GM12878 (cell line): ENCODE measurements around the gene NCKAP5. TPM values are rescaled to one million over a fixed set of nuclear protein-coding genes. Genes with fewer than 3 reads are reported as not detected.

Experiments used
- ATAC-seq: fragments of 200-7000 bp; cut with Tn5 transposase; 3 replicates; pipeline ENCODE4 v1.9.1; 2020; ENCODE audit warnings: mild to moderate bottlenecking, moderate library complexity
- BruUV-seq: library from RNA; stranded (reverse); fragments of 400-500 nt; replicated peaks from 2 replicates; lab custom pipeline; 2021; lab: Mats Ljungman, UMichigan
- CTCF ChIA-PET: fragments of 300-600 bp; sonication (Branson Sonifier 250); formaldehyde crosslinking; extraction: SDS; loops from one replicate; lab custom pipeline; 2021; ENCODE audit warnings: inconsistent platforms; lab: Yijun Ruan, JAX
- POLR2A ChIA-PET: fragments of 350-600 bp; formaldehyde crosslinking; extraction: SDS; loops from one replicate; lab custom pipeline; 2021; ENCODE audit warnings: inconsistent platforms; lab: Charles Lee
- RAD21 ChIA-PET: fragments of 300-600 bp; sonication (Branson Sonifier 250); formaldehyde crosslinking; loops from one replicate; lab custom pipeline; 2023; ENCODE audit warnings: antibody characterized with exemption; ENCODE audit not compliant: unreplicated experiment; lab: Charles Lee
- SMC1A ChIA-PET: fragments of 300-600 bp; sonication (Branson Sonifier 250); formaldehyde crosslinking; loops from one replicate; lab custom pipeline; 2023; ENCODE audit not compliant: unreplicated experiment, uncharacterized antibody; lab: Charles Lee
- DNase-seq: peaks from one replicate; pipeline ENCODE4 v3.0.0-alpha.2; 2011; ENCODE audit warnings: low read depth, low spot score
- FAIRE-seq: peaks from 3 replicates; lab custom pipeline; 2011; peaks lifted over from hg19 to GRCh38; lab: Jason Lieb, UNC
- H2AFZ ChIP-seq: 2 replicates; pipeline ENCODE4 v1.6.0; 2011; ENCODE audit warnings: low read depth, low read length, control low read depth; ENCODE audit not compliant: control insufficient read depth
- H3K27ac ChIP-seq: 2 replicates; pipeline ENCODE4 v1.5.1; 2011; ENCODE audit warnings: control low read depth; ENCODE audit not compliant: control insufficient read depth, insufficient read depth
- H3K27me3 ChIP-seq, 2 experiments: replicated peaks in 1 of 2; 2 replicates each; pipeline versions ENCODE4 v1.6.0 to v1.6.1; 2011; ENCODE audit warnings: low read length in 1 of 2; ENCODE audit not compliant: control insufficient read depth in 2 of 2, insufficient read depth in 2 of 2
- H3K36me3 ChIP-seq, 2 experiments: 2 replicates each; pipeline ENCODE4 v1.5.1; 2011; ENCODE audit warnings: low read length in 1 of 2; ENCODE audit not compliant: control insufficient read depth in 2 of 2, insufficient read depth in 2 of 2
- H3K4me1 ChIP-seq: 2 replicates; pipeline ENCODE4 v1.6.1; 2011; ENCODE audit warnings: mild to moderate bottlenecking, low read length, moderate library complexity, mixed read lengths; ENCODE audit not compliant: control insufficient read depth, insufficient read depth
- H3K4me2 ChIP-seq: 2 replicates; pipeline ENCODE4 v1.6.0; 2011; ENCODE audit warnings: control low read depth; ENCODE audit not compliant: control insufficient read depth, insufficient read depth
- H3K4me3 ChIP-seq: fragments of 200-600 bp; sonication (generic); 2 replicates; pipeline ENCODE4 v1.5.1; 2016
- H3K79me2 ChIP-seq: 2 replicates; pipeline ENCODE4 v1.6.0; 2011; ENCODE audit warnings: low read length; ENCODE audit not compliant: control insufficient read depth, insufficient read depth
- H3K9ac ChIP-seq: 2 replicates; pipeline ENCODE4 v1.8.0; 2011; ENCODE audit warnings: low read length, control low read depth, mixed read lengths; ENCODE audit not compliant: control insufficient read depth, insufficient read depth
- H3K9me3 ChIP-seq: replicated peaks from 3 replicates; pipeline ENCODE4 v1.5.1; 2011; ENCODE audit warnings: mild to moderate bottlenecking, low read length; ENCODE audit not compliant: control insufficient read depth, insufficient read depth
- H4K20me1 ChIP-seq: 2 replicates; pipeline ENCODE4 v1.6.0; 2011; ENCODE audit not compliant: control insufficient read depth, insufficient read depth
- BCL11A ChIP-seq: IDR thresholded peaks from 2 replicates; pipeline ENCODE4 v1.6.1; 2011; ENCODE audit warnings: low read depth, low read length
- ETV6 ChIP-seq, 2 experiments: fragments of 450-650 bp in 1 of 2; IDR thresholded peaks in 1 of 2; conservative IDR thresholded peaks in 1 of 2; 2 replicates each; pipeline ENCODE4 v1.6.1; 2014; ENCODE audit warnings: antibody characterized with exemption in 1 of 2, borderline replicate concordance in 1 of 2, low read depth in 1 of 2, mild to moderate bottlenecking in 1 of 2, moderate library complexity in 1 of 2
- KDM1A ChIP-seq: fragments of 200-600 bp; sonication (generic); IDR thresholded peaks from 2 replicates; pipeline ENCODE4 v1.6.1; 2016; ENCODE audit warnings: borderline replicate concordance
- MXI1 ChIP-seq: fragments of 150-350 bp; IDR thresholded peaks from 2 replicates; pipeline ENCODE4 v1.6.1; 2011; ENCODE audit warnings: low read depth, mild to moderate bottlenecking, inconsistent platforms, low read length, improper control_type of control experiment
- NFYB ChIP-seq: IDR thresholded peaks from 2 replicates; pipeline ENCODE4 v1.6.1; 2011; ENCODE audit warnings: low read depth, mild to moderate bottlenecking, low read length, improper control_type of control experiment, moderate library complexity; ENCODE audit not compliant: insufficient read depth
- PAX5 ChIP-seq: IDR thresholded peaks from 2 replicates; pipeline ENCODE4 v1.6.1; 2011; ENCODE audit warnings: low read depth, low read length, borderline replicate concordance
- POLR2AphosphoS2 ChIP-seq: IDR thresholded peaks from 2 replicates; pipeline ENCODE4 v1.6.1; 2011; ENCODE audit warnings: low read depth, mild to moderate bottlenecking, low read length, improper control_type of control experiment, moderate library complexity
- RELB ChIP-seq: fragments of 450-650 bp; IDR thresholded peaks from 2 replicates; pipeline ENCODE4 v1.6.1; 2017; ENCODE audit warnings: low read depth, mild to moderate bottlenecking, moderate library complexity
- STAT1 ChIP-seq: fragments of 450-650 bp; conservative IDR thresholded peaks from 2 replicates; pipeline ENCODE4 v1.6.1; 2014; ENCODE audit warnings: antibody characterized with exemption, mild to moderate bottlenecking
- ZBED1 ChIP-seq: IDR thresholded peaks from 2 replicates; pipeline ENCODE4 v1.6.1; 2016; ENCODE audit warnings: borderline replicate concordance
- WGBS: methylation state at CpG from one replicate; pipeline ENCODE4 v1.1.6; 2016; ENCODE audit warnings: low lambda C conversion rate; ENCODE audit not compliant: insufficient replicate concordance, insufficient coverage; ENCODE audit errors: missing lambda C conversion rate; 5-methylcytosine and 5-hydroxymethylcytosine counted together
- in situ Hi-C: fragments of 300-500 bp; cut with MboI; formaldehyde crosslinking; loops from 9 replicates; pipeline ENCODE4 v1.14.3; 2018; ENCODE audit warnings: mixed read lengths
- intact Hi-C: fragments of 100-400 bp; cut with micrococcal nuclease; formaldehyde crosslinking; loops from one replicate; pipeline ENCODE4 v1.14.2; 2022; ENCODE audit not compliant: unreplicated experiment
- polyA plus RNA-seq, 11 experiments: library from polyadenylated mRNA; depleted of rRNA in 4 of 11; unstranded in 6 of 11; stranded (reverse) in 5 of 11; fragments of >200 nt; fragmentation: Nextera tagmentation in 4 of 11; fragmentation: Illumina TruSeq in 1 of 11; extraction: Ambion mirVana in 4 of 11; extraction: Trizol in 1 of 11; gene quantifications; 1 replicate in 1 of 11; 2 replicates in 10 of 11; pipeline versions ENCODE4 v1.2.1 to v1.2.3, GENCODE V29; 2011 to 2016; ENCODE audit warnings: inconsistent platforms in 2 of 11, missing spikeins in 2 of 11, low read depth in 1 of 11
- total RNA-seq, 4 experiments: library from RNA; depleted of rRNA in 3 of 4; stranded (reverse); fragments of >200 nt in 3 of 4; fragmentation: Illumina TruSeq in 1 of 4; extraction: Trizol in 1 of 4; gene quantifications; 2 replicates each; pipeline versions ENCODE4 v1.2.1 to v1.2.3, GENCODE V29; 2013 to 2021

The NCKAP5 gene
- total and polyA plus RNA-seq, 10 of the 15 experiments (the other 5 are each of a cell fraction or from before 2014, with no cell fraction given): 0.06 to 0.44 (median 0.16) TPM

- Histone ChIP-seq H3K79me2 (no peaks in the 10 kb centered on the region), H3K9me3 (no peaks in the 10 kb centered on the region), H3K4me3 (no peak overlapping the region), H3K4me2 (no peak overlapping the region), H3K27me3 (no peaks in the 10 kb centered on the region), H3K9ac (no peak overlapping the region), H3K4me1 (no peaks in the 10 kb centered on the region), H3K27ac (no peak overlapping the region), H3K36me3 (no peaks in the 10 kb centered on the region), H4K20me1 (no peaks in the 10 kb centered on the region), H2AFZ (no peak overlapping the region)
- CTCF ChIA-PET: interaction anchor here (2.0 kb wide), 1 partner anchor 15 kb away, joined by 7 read pairs; no protein-coding TSS in a partner anchor
- POLR2A ChIA-PET: interaction anchor here (0.7 to 1.4 kb wide), 4 partner anchors 10 to 30 kb away, joined by 3 to 6 read pairs (median 5); no protein-coding TSS in a partner anchor
- ATAC-seq (no peak), DNase-seq (no peak), FAIRE-seq (no peak)
- TF ChIP-seq NFYB: no peak
- TF ChIP-seq KDM1A: no peak
- BruUV-seq: no TSS peak
- in situ Hi-C loops: no loop called here
- intact Hi-C loops: no loop called here
- WGBS: 0% methylated on average over 2 of the region's 2 CpGs
- RAD21 ChIA-PET: interaction anchor here (1.2 kb wide), 1 partner anchor 11 kb away, joined by 4 read pairs; no protein-coding TSS in a partner anchor
- SMC1A ChIA-PET: interaction anchor here (0.9 to 3.1 kb wide), 6 partner anchors 9 to 207 kb away, joined by 3 to 19 read pairs (median 3); no protein-coding TSS in a partner anchor
Measured at GRCh38 chr2:132772340-132772739, 795.9 kb downstream of the NCKAP5 start.

- no peak for ATAC-seq
- intact Hi-C loops: loop anchor here (2.0 kb wide), 1 partner anchor 20 kb away; no protein-coding TSS in a partner anchor
- no peak for TF ChIP-seq MXI1
- no peak for TF ChIP-seq ZBED1
- TF ChIP-seq ETV6 (conservative IDR thresholded peaks at IDR 0.05 in 1 of 2, IDR thresholded peaks at IDR 0.05 in 1 of 2; ENCODE audit: borderline replicate concordance in 1 of 2, low read depth in 1 of 2): no peak
- no peak for TF ChIP-seq BCL11A
- no peak for TF ChIP-seq STAT1
- no peak for TF ChIP-seq PAX5
- TF ChIP-seq RELB: no peak
- TF ChIP-seq POLR2AphosphoS2: no peak
Measured at GRCh38 chr2:132766573-132766972, 801.7 kb downstream of the NCKAP5 start.

More at GRCh38 chr2:132766573-132766972, 801.7 kb downstream of the NCKAP5 start:
- H3K36me3 ChIP-seq: no peaks in the 10 kb centered on the region
- no peak overlapping the region for H3K27ac ChIP-seq
- no peak overlapping the region for H3K9ac ChIP-seq
- H3K79me2 ChIP-seq: no peaks in the 10 kb centered on the region
- H3K4me3 ChIP-seq: no peak overlapping the region
- H3K9me3 ChIP-seq: no peaks in the 10 kb centered on the region
- POLR2A ChIA-PET: no interaction called here
- no peak overlapping the region for H2AFZ ChIP-seq
- 53% methylated on average over 1 of the region's 1 CpG for WGBS
- H4K20me1 ChIP-seq: no peaks in the 10 kb centered on the region
- no peak overlapping the region for H3K4me2 ChIP-seq
- RAD21 ChIA-PET: no interaction called here
- no peaks in the 10 kb centered on the region for H3K4me1 ChIP-seq
- H3K27me3 ChIP-seq: no peaks in the 10 kb centered on the region
- no peak for FAIRE-seq
- CTCF ChIA-PET: no interaction called here
- SMC1A ChIA-PET: no interaction called here
- in situ Hi-C loops: no loop called here
- no TSS peak for BruUV-seq
- DNase-seq: no peak
